HPDE6-E6E7 (cell line): ENCODE results near the gene CPT2.

Source experiments
- DNase-seq: peaks from one replicate; pipeline ENCODE4 v3.0.0; 2011; ENCODE audit warnings: missing footprints; ENCODE audit errors: extremely low spot score

Gene CPT2

GRCh38 chr1:53196485-53197290 lies at the start of gene CPT2:
Gene CPT2, plus strand, starts transcription at chr1:53196824. Its CDS starts 120 bp downstream, at chr1:53196944.
- DNase-seq: peak; percentile 90

- DNase-seq: no peak
Measured at GRCh38 chr1:53147174-53147573, 49.5 kb upstream of the CPT2 start.

- DNase-seq: no peak
Measured at GRCh38 chr1:53148123-53148522, 48.5 kb upstream of the CPT2 start.

- DNase-seq: no peak
Measured at GRCh38 chr1:53153752-53154151, 42.9 kb upstream of the CPT2 start.

- DNase-seq: no peak
Measured at GRCh38 chr1:53154859-53155438, 41.7 kb upstream of the CPT2 start.

- no peak for DNase-seq
Measured at GRCh38 chr1:53155534-53155933, 41.1 kb upstream of the CPT2 start.

- DNase-seq: no peak
Measured at GRCh38 chr1:53155945-53156344, 40.7 kb upstream of the CPT2 start.

- DNase-seq: no peak
Measured at GRCh38 chr1:53156783-53157182, 39.8 kb upstream of the CPT2 start.

GRCh38 chr1:53158900-53159299 lies 37.7 kb upstream of the CPT2 start:
- no peak for DNase-seq

GRCh38 chr1:53160924-53161378 lies 35.7 kb upstream of the CPT2 start:
- no peak for DNase-seq

- DNase-seq: no peak
Measured at GRCh38 chr1:53162621-53163020, 34.0 kb upstream of the CPT2 start.

- no peak for DNase-seq
Measured at GRCh38 chr1:53163291-53163768, 33.3 kb upstream of the CPT2 start.

GRCh38 chr1:53165408-53165961 lies 31.1 kb upstream of the CPT2 start:
- DNase-seq: no peak

GRCh38 chr1:53166366-53166765 lies 30.3 kb upstream of the CPT2 start:
- DNase-seq: no peak

GRCh38 chr1:53166912-53167311 lies 29.7 kb upstream of the CPT2 start:
- no peak for DNase-seq

GRCh38 chr1:53172426-53173128 lies 24.0 kb upstream of the CPT2 start:
- no peak for DNase-seq

GRCh38 chr1:53174971-53175913 lies 21.4 kb upstream of the CPT2 start:
- DNase-seq: no peak

GRCh38 chr1:53176452-53177208 lies 20.0 kb upstream of the CPT2 start:
- DNase-seq: no peak

- DNase-seq: no peak
Measured at GRCh38 chr1:53180226-53180625, 16.4 kb upstream of the CPT2 start.

GRCh38 chr1:53180951-53181350 lies 15.7 kb upstream of the CPT2 start:
- DNase-seq: no peak
